GM19438 (cell line): Measurements from ENCODE around the gene TIAL1.
A peak's percentile ranks its signal among the peaks of the same experiment; 100 is the strongest.
"Not testable (repeated sequence)": the region's sequence is repeated elsewhere in the genome, so short reads cannot be mapped to it uniquely, and the experiment has no call there.

Experiments
- ATAC-seq: cut with Tn5 transposase; IDR thresholded peaks from one replicate; pipeline ENCODE4 v1.9.1; 2021; ENCODE audit warnings: low read depth; ENCODE audit not compliant: unreplicated experiment

TIAL1 gene

GRCh38 chr10:119556081-119556480, 40.7 kb downstream of the TIAL1 start:
- not testable (repeated sequence) for ATAC-seq

GRCh38 chr10:119555178-119555784, 41.5 kb downstream of the TIAL1 start:
- ATAC-seq: no peak

- ATAC-seq: no peak
Observed at GRCh38 chr10:119550827-119551226, 45.9 kb downstream of the TIAL1 start.

DNA sequence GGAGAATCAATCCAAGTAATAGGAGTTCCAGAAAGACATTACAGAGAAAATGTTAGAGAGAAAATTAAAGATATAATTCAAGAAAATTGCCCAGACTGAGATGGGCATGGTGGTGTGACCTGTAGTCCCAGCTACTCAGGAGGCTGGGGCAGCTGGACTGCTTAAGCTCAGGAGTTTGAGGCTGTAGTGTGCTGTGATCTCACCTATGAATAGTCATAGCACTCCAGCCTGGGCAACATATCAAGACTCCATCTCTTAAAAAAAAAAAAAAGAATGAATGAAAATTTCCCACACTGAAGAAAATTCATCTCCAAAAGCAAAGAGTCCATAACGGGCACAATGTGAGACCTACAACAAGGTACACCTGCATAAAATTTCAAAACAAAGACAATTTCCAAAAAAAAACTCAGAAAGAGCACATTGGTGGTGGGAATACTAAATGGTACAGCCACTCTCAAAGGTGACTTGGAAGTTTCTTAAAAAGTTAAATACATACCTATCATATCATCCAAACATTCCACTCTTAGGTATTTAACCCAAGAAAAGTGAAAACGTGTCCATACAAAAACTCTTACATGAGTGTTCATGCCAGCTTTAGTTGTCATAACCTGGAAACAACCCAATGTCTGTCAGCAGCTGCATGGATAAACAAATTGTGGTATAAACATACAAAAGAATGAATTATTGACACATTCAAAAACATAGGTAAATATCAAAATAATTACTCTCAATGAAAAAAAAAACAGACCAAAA, 47.3 kb downstream of the TIAL1 start:
- no peak for ATAC-seq

- no peak for ATAC-seq
Observed at GRCh38 chr10:119546009-119546408, 50.8 kb downstream of the TIAL1 start.

DNA sequence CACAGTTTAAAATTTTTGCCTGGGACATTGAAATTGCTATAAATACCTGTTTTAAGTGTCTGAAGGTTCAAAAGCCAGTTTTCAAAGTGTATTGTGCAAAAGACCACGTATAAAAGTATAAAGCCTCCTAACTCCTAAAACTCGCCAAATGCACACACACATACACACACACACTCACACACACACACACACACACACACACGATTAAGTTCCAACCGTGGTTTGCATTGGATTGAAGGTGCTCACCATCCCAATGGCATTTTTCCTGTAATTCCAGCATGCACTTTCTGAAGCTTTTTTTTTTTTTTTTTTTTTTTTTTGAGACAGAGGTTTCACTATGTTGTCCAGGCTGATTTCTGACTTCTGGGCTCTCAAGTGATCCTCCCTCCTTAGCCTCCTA, 51.5 kb downstream of the TIAL1 start:
- ATAC-seq: no peak

- no peak for ATAC-seq
Observed at GRCh38 chr10:119543814-119544642, 52.7 kb downstream of the TIAL1 start.

DNA sequence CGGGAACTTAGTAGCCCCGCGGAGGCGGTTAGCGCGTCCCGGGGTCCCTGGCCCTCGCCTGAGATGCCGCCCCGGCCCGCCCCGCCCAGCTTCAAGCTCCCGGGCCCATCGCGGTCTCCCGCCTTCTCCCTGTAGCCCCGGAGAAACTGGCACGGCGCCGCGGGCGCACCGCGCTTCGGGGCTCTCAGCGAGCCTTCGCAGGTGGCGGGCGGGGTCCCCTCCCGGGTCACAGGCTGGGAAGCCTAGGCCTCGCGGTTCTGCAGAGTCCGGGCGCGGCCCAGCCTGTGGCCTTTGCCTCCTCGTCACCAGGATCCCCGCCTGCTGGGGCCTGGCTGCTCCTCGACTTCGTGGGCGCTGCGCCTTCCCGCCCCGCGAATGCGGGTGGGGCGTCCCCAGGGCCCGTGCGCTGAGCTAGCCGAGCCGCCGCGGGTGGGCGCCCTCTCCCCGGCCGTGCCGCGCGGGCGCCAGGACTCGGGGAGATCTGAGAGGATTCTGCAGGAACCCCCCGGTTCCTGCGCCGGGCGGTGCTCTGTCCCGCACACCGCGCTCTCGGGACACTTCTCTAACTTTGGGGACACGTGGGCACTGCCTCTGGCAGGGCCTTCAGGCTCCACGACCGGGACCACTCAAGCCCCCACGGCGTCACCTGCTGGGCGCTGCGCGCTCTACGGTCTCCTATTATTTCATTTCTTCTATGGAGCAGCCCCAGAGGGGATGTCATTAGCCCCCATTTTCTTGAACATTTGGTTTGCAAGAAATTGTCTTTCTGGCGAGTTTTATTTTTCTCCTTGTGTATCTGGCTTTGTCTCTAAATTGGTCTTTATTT, 53.6 kb downstream of the TIAL1 start:
- peak; percentile 37 for ATAC-seq

GRCh38 chr10:119542357-119542987, 54.3 kb downstream of the TIAL1 start, which contains the start of gene RGS10:
RGS10 (minus strand) TSS chr10:119542719; CDS start chr10:119542638, 81 bp downstream.
- peak; percentile 75 for ATAC-seq

- no peak for ATAC-seq
Observed at GRCh38 chr10:119541459-119542356, 55.1 kb downstream of the TIAL1 start.

GRCh38 chr10:119541046-119541445, 55.7 kb downstream of the TIAL1 start:
- no peak for ATAC-seq

DNA sequence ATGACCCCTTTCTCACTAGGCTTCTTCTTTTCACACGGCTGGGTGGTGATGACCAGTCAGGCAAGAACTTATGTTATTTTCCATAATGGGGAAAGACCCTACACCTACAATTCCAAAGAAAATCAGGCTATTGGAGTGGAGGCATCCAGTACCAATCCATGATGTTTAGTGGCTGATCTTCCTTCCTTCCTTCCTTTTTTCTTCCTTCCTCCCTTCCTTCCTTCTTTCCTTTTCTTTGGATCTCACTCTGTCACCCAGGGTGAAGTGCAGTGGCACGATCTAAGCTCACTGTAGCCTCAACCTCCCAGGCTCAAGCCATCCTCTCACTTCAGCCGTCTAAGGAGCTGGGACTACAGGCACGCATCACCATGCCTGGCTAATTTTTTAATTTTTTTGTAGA, 56.7 kb downstream of the TIAL1 start:
- ATAC-seq: no peak

DNA sequence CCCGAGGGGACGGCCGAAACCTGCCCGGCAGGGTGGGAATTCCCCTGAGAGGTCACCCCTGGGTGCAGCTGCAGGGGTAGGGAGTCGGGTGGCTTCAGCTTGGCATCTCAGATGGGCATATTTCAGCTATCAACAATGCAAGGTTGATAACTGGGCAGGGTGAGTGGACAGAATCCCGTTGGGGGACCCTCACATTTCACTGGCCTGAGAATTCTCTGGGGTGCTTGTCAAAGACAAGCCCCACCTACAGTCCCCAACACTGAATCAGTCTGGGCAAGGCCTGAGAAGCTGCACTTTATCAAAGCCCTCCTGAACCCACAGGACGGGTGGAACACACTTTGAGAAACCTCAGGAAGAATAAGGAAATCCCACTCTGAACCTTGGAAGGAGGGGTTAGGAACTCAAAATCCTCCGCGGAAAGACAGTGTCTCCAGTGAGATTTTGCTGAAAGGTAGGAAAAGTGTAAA, 57.4 kb downstream of the TIAL1 start:
- no peak for ATAC-seq

DNA sequence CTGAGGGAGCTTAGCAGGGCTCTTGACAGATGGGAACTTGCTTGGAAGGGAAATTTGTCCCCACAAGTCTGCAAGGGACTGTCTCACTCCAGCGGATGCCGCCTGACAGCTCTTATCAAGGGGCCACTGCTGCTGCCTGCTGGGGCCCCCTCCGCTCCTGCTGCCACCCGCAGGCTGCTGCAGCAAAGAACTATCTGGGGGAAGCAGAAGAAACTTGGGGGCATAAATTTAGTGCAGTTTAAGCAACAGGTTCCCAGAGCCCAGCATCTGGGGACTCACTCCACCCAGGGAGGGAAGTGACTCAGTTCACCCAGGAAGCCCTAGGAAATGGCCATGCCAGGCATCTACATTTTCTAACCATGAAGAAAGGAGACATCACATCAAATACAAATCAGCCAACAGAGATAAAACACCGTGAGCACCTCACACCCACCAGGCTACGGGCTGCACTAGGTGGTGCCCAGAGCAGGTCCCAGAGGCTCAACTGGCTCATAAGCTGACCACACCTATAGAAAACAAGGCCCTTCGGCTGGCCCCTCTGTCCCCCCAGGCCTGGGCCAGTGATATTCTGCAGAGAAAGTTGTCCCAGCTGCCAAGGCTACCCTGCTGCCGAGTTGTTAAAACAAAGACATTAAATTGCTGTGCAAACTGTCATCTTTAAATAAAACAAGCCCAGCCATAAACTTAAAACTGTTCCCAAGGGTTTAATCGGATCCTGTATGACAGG, 58.0 kb downstream of the TIAL1 start:
- ATAC-seq: no peak

GRCh38 chr10:119537953-119538630, 58.7 kb downstream of the TIAL1 start:
- no peak for ATAC-seq

- ATAC-seq: no peak
Observed at GRCh38 chr10:119536508-119537025, 60.2 kb downstream of the TIAL1 start.

DNA sequence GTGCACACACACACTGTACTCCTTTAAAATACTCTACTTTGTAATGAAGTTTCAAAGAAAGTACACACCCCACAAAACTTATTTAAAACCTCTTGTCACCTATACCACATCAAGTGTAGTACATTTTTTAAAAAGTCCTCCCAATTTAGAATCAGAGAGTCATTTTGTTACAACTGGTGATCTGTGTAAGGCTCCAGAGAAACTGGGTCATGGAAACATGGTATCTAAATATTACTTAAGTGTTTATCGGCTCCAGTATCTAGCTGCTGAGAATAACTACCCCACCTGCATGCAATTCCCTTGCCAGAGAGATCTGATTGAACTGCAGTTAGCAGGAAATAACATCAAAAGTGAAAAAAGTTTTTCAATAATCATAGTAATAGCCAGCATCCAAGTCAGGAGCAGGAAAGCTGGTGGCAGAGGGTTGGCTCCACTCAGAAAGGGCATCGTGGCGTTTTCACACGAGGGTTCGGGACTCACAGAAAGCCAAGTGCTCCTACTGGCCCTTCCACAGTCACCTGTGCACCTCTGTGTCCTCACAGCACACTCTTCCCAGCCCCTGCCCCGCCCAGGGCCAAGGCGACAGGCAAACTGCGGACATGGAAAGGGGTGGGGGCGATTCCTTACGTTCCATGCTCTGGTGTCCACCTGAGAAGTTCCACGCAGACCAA, 60.8 kb downstream of the TIAL1 start:
- no peak for ATAC-seq
